GM10847 (cell line): ENCODE data around the gene TUFT1.

Source experiments
- POLR2A ChIP-seq: IDR thresholded peaks from 2 replicates; pipeline ENCODE4 v1.6.1; 2011; ENCODE audit not compliant: insufficient read length; ENCODE audit errors: extremely low read depth

The TUFT1 gene

DNA sequence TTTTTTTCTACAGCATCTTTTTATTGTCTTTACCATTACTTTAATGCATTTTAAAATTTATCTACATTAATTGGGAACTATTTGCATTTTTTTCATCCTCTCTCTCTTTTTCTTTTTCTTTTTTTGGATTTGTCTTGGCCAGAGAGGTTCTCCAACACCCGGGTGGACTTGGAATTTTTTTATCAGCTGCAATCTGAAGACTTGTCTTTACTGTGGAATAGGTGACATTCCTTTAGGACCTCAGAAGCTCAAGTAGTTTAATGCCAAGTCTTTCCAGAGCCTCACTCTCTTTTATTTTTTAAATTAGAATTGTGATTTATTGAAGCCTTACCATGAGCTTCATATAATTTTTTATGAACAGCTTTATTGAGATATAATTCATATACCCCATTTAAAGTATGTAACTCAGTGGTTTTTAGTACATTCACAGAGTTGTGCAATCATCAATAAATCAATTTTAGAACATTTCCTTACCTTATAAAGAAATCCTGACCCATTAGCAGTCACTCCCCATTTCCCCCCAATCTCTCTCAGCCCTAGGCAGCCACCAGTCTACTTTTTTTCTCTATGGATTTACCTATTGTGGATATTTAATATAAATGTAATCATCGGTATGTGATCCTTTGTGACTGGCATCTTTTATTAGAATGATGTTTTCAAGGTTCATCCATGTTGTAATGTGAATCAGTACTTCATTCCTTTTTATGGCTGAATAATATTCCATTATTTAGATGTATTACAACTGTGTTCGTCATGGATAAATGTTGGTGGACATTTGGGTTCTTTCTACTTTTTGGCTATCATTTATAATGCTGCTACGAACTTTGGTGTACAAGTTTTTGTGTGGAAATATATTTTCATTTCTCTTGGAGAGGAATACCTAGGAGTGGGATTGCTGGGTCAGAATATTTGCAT, 6.2 kb downstream of the TUFT1 start:
- TF ChIP-seq POLR2A: no peak

DNA sequence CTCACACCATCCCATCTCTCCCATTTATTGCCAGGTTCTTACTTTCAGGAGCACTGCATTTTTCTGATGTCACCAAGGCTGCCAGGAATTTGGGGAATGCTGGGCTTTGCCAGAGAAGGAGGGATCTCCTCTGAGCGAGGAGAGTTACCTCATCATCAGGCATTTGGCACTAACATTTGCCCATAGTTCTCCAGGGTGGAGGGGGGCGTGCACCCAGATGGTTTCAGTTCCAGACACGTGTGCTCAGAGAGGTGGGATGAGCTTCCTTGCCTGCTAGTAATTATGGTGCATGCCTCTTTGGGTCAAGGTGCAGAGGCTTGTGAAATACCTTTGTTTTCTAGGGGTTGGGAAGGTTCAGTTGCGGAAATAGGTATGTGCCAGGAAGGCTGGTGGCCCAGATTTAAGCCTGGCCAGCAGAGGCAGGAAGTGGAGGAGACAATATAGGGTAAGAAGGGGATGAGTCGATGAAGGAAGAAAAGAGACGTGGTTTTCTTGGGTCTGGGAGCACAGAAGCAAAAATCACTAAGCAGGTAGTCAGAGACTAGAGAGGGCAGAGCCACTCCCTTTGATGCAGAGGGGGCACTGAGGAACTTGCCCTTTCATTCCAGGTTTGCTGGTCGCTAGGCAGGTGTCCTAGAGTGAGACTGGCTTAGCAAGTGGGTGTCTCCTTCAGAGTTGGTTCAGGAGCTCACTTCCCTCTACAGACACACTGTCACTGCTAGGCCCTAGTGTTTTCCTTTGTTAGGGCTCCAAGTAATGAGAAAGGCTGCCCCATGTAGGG, 7.2 kb downstream of the TUFT1 start:
- TF ChIP-seq POLR2A: no peak

DNA sequence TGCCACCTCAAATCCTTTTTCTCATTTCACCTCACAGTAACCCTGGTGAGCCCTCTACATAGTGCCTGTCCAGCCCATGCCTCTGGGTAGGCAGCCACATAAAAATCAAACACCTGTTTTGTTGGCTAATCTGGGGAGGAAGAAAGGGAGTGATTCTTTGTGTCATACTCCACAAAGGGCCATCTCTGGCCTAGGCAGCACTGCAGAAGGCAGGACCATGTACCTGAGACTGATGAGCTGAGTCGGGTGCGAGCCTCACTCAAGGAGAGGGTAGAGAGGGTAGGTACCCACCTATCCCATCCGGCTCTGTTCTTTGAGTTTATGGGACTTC, 7.8 kb downstream of the TUFT1 start:
- TF ChIP-seq POLR2A: no peak

DNA sequence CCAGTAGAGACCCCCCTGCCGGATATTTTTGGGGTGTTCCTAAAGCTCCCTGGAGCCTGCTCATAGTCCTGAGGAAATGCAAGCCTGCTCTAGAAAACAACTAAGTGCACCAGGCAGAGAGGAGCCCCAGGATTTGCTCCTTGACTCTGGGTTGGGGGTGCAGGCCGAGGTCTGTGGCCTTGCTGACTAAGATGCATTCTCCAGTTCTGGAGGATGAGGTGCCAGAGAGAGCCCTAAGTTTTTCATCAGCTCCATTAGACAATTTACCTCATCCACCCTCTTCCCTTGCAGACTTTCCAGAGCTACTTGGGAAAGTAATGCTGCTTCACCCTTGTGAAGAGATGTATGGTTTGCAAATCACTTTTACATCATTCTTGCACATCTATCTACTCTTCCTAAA, 9.1 kb downstream of the TUFT1 start:
- TF ChIP-seq POLR2A: no peak

DNA sequence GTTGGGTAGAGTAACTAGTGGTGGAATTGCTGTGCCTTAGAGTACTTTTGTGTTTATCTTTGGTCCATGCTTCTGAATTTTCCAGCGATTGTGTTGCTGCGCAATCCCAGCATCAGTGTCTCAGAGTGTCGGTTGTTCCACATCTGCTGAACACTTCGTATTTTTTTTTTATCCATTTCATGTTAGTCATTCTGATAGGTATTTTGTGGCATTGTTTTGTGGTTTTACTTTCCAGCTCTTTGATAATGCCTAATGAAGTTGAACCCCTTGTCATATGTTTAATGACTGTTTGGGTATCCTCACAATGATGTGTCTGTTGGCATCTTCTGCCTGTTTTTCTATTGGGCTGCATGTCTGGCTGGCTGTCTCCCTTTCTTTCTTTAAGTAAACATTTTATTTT, 13.6 kb downstream of the TUFT1 start:
- TF ChIP-seq POLR2A: no peak

GRCh38 chr1:151556052-151556451, 15.9 kb downstream of the TUFT1 start:
- no peak for TF ChIP-seq POLR2A

GRCh38 chr1:151562661-151563060, 22.6 kb downstream of the TUFT1 start:
- no peak for TF ChIP-seq POLR2A

GRCh38 chr1:151563376-151563775, 23.3 kb downstream of the TUFT1 start:
- TF ChIP-seq POLR2A: no peak

GRCh38 chr1:151565502-151566189, 25.5 kb downstream of the TUFT1 start:
- no peak for TF ChIP-seq POLR2A

- TF ChIP-seq POLR2A: no peak
Measured at GRCh38 chr1:151568626-151569088, 28.5 kb downstream of the TUFT1 start.

- no peak for TF ChIP-seq POLR2A
Measured at GRCh38 chr1:151570819-151571218, 30.7 kb downstream of the TUFT1 start.

GRCh38 chr1:151574575-151575529, 34.7 kb downstream of the TUFT1 start:
- TF ChIP-seq POLR2A: no peak

DNA sequence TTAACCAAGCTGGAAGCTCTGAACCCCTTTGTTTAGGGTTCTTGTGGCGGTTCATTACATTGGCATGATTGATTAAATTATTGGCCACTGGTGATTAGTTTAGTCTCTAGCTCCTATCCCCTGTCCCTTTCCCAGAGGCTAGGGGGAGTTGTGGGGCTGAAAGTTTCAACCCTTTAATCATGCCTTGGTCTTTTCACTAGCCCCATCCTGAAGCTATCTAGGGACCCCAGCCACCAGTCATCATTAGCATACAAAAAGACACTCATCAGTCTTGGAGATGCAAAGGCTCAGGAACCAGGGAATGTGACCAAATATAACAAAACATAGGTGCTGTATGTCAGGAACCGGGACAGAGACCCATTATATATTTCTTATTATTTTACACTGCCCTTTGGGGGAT, 37.1 kb downstream of the TUFT1 start:
- TF ChIP-seq POLR2A: no peak

GRCh38 chr1:151578941-151579340, 38.8 kb downstream of the TUFT1 start:
- TF ChIP-seq POLR2A: no peak
